Measurements from ENCODE around the gene HAPLN3.
"Not testable (repeated sequence)": the region's sequence is repeated elsewhere in the genome, so short reads cannot be mapped to it uniquely, and the experiment has no call there.

Gene HAPLN3, protein sequence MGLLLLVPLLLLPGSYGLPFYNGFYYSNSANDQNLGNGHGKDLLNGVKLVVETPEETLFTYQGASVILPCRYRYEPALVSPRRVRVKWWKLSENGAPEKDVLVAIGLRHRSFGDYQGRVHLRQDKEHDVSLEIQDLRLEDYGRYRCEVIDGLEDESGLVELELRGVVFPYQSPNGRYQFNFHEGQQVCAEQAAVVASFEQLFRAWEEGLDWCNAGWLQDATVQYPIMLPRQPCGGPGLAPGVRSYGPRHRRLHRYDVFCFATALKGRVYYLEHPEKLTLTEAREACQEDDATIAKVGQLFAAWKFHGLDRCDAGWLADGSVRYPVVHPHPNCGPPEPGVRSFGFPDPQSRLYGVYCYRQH

DNA sequence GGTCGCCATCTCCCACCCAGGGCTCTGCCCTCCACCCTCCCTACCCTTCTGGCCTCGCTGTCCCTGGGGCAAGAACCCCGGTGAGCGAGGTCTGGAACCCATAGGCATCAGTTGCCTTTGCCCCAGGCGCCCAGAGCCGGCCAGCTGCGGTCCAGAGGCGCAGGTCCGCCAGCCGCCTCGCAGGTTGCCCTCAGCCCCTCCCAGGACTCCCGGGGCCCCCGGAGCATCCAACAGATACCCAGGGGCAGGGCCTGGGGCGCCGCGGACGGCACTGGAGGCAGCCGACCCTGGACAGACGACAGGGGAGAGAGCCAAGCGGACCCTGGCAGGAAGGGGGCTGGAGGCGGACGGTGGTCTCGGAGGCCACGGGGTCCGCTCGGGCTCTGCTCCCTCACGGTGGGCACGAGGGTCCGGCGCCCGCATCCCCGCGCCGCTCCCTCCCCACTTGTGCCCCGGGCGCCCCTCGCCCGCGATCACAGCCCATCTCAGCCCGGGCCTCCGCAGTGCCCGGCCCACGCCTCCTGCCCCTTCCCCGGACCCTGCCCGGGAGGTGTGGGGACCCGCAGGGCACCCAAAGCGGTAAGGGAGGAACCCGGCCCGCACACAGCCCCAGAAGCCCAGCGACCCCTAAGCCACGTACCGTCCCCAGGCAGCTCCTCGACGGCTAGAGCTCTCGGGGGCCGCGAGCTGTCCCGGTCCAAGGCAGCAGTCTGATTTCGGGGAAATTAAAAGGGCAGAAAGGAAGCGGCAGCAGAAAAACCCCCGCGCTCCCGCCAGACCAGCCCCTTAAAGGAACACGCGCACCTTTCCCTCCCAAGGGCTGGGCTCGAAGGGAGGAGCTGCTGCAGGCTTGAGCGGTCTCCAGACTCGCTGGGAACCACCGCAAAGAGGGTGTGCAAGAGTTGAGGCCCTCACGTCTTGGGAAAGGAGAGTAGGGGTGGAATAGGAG lies at the start of gene HAPLN3:
Gene HAPLN3, minus strand, starts transcription at position 726 of the 949 bp plus-strand sequence. CDS start 8,246 bp downstream, outside the sequence.
- peak; percentile 55 to 60 for DNase-seq

DNA sequence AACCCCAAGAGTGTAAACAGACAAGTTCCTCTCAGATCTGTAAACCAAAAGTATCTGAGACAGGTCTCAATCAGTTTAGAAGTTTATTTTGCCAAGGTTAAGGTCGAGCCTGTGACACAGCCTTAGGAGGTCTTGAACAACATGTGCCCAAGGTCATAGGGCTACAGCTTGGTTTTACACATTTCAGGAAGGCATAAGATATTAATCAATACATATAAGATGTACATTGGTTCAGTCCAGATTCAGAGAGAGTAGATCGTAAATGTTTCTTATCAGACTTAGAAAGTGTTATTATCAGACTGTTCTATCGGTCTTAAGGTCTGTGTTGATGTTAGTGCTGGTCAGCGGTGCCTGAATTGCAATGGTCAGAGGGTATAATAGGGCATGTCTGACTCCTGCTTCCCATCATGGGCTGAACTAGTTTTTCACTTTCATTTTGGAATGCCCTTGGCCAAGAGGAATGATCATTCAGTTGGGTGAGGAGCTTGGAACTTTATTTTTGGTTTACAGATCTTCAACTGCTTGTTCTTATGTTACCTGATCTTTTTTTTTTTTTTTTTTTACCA lies 44.8 kb upstream of the HAPLN3 start:
- DNase-seq = no peak

DNA sequence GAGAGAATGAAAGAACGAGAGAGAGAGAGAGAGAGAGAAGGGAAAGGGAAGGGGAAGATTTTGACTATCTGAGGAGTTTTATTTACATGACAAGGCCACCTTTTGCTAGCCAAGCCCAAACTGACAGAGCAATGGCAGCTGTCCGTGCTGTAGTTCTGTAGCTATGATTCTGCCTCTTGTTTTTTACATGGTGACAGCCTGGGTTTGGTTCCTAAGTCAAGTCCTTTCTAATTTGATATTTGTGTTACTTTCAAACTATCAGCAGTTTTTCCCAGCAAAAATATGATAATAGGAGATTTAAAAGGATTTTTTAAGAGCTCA lies 44.1 kb upstream of the HAPLN3 start:
- DNase-seq = no peak

DNA sequence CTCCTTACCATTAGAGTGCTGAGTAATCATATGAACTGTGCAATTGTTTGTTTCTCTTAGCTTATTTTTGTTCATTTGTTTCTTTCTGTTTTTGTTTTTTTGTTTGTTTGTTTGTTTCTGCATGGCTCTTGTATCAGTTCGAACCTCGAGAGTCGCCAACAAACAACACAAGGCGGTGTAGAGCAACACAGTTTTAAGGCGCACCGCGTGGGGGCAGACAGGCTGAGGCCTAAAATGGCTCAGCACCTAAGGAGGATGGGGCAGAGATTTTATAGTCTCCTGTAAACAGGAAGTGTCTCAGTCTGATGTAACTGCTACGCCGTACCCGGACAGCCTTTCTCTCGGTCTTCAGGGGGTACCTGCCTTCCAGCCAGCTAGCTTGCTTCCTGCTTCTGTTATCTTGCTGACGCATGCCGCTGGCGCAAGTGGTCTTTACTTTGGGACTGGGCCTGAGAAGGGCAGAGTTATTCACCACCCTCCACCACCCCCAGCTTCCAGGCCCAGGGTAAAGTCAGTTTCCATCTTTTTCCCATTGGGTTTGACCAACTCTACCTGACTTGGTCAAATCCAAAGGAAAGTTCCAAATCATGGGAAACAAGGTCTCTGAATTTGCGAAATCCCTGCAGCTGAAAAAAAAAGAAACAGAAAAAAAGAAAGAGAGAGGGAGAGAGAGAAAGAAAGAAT lies 43.6 kb upstream of the HAPLN3 start:
- no peak for DNase-seq

DNA sequence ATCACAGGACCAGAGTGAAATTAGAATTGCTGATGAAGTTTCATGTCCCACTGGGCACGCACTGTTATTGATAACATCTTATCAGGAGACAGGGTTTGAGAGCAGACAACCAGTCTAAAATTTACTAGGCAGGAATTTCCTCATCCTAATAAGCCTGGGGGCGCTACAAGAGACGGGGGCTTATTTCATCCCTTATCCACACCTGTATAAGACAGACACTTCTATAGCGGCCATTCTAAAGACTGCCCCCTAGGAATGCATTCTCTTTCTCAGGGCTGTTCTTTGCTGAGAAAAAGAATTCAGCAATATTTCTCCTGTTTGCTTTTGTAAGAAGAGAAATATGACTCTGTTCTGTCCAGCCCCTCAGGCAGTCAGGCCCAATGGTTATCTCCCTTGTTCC lies 39.1 kb upstream of the HAPLN3 start:
- DNase-seq = not testable (repeated sequence)

DNA sequence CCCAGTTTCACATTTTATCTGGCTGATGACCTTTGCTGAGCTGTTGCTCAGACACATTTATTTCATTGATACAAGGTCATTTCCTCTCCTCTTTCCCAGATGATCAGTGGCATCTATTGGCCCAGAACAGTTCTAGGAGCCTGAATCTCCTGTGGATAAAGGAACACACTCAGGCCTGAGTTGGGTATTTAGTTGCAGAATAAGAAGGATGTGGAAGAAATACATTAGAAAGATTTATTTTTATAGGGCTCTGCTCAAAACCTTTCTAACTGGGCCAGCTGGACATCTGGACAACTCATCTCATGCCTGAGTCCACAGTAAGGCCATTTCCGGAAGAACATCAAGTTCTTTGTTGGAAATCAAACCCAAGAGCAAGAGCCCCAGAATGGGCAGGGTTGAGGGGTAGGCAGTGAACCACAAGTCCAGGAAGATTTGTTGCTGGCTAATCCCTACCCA lies 37.6 kb upstream of the HAPLN3 start:
- DNase-seq = no peak

DNA sequence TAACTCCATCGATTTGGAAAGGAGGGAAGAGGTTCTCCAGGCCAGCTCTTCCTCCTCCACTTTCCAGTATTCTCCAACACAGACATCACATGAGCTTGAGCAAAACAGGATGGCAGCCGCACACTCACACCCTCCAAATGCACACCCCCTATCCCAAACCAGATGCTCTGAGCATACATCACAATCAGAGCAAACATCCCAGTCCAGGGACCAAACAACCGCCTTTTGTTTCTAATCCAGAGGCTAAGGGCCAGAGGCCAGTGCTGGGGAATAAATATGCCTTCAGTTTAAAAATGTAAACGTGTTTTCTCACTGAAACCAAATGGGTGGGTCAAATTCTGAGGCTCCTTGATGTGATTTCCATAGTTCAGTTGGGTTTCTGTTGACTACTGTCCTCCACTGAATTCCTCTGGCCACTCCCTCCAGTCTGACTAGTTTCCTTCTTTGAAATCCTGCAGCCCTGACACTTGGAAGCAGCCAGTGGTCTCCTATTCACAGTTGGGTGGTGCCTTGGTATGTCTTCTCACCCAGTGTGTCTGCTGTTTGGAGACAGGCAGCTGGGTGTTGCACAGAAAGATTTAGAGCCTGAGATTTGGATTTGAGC lies 37.0 kb upstream of the HAPLN3 start:
- no peak for DNase-seq

DNA sequence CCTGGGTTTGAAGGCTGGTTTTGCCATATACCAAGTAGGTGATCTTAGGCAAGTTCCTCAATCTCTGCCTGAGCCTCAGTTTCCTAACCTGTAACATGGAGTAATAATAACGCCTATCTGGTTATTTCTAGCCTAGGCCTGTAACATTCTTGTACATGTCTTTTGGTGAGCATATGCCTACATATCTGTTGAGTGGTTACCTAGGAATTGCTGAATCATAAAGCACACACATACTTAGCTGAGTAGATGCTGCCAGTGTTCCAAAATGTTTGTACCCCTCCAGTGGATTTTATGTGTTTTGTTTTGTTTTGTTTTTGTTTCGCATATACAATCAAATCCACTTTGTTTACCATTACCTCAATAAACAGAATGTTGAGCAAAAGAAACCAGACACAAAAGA lies 35.2 kb upstream of the HAPLN3 start:
- DNase-seq = no peak

DNA sequence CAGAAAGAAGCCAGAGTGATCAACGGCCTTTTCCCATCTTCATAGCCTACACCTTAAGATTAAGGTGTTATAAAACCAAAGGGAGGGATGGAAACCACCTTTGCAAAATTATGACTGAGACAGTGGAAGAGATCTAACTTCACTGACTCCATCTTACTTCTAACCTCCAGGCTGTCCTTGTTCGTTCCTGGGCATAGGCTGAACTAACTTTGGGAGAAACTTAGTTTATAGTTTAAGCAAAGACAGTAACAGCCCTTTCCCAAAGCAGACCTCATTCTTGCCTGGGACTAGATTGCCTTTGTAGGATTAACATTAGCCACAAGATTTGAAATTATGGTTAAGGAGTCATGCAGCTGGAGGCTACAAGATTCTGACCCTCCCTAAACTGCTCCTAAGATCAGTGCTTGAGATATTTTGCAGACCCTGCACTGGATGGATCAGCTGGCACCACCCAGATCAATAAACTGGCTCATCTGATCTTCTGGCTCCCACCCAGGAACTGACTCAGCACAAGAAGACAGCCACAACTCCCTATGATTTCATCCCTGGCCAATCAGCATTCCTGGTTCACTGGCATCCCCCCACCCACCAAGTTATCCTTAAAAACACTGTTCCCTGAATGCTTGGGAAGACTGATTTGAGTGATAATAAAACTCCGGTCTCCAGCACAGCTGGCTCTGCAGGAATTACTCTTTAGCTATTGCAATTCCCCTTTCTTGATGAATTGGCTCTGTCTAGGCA lies 34.2 kb upstream of the HAPLN3 start:
- DNase-seq = not testable (repeated sequence)

DNA sequence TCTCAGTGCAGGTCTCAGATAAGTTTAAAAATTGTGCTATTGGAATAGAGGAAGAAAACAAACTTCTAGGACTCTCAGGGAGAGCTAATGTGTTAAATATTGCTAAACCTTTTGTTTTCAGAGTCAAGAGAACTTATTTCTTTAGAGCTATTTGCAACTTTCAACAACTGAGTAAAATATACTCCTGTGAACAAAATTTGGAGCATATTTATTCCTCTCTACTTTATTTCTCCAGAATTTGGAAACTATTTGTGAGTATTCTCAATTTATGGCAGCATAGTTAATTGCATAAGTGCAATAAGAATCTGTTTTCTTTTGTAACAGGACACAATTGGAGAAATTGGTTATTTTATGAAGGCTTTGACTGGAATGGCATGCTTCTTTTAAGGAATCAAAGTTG lies 32.8 kb upstream of the HAPLN3 start:
- DNase-seq = not testable (repeated sequence)

DNA sequence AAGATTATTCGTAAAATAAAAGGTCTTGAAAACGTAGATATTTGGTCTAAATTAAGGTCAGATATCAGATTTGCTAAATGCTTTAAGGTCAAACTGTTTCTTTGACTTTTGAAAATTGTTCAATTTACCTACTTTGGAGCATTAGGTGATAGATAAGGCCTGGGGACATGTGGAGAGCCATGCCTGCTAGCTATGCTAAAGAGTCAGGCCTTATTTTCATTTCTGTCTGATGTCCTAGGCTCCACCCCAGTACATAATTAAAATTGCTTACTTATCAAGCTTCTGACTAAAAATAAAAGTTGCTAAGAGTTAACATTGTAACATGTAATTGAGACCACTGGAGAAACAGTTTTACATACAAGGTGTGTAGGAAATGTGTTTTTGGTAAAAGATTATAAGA lies 30.3 kb upstream of the HAPLN3 start:
- not testable (repeated sequence) for DNase-seq

DNA sequence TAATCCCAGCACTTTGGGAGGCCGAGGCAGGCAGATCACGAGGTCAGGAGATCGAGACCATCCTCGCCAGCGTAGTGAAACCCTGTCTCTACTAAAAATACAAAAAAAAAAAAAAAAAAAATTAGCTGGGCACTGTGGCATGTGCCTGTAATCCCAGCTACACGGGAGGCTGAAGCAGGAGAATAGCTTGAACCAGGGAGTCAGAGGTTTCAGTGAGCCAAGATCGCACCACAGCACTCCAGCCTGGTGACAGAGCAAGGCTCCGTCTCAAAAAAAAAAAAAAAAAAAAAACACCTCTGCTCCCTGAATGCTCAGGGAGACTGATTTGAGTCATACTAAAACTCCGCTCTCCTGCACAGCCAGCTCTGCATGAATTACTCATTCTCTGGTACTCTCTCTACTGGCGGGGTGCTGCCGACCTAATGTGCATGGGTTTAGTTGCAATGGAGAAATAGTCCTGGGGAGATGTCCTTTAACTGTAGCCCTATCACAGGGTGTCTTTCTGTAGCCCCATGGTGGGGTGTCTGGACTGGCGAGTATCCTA lies 25.6 kb upstream of the HAPLN3 start:
- peak in 1 of 2 donors; percentile 40 for DNase-seq

DNA sequence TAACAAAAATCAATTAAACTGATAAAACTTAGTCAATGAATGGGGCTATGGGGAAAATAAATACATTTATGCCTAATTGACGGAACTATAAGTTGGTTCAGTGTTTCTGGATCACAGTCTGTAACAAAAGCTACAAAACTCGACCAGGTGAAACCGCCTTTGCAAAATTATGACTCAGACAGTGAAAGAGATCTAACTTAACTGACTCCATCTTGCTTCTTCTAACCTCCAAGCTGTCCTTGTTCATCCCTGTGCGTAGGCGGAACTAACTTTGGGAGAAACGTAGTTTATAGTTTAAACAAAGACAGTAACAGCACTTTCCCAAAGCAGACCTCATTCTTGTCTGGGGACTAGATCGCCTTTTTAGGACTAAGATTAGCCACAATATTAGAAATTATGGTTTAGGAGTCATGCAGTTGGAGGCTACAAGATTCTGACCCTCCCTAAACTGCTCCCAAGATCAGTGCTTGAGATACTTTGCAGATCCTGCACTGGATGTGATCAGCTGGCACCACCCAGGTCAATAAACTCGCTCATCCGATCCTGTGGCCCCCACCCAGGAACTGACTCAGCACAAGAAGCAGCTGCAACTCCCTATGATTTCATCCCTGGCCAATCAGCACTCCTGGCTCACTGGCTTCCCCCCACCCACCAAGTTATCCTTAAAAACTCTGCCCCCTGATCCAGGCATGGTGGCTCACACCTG lies 25.0 kb upstream of the HAPLN3 start:
- no peak for DNase-seq

DNA sequence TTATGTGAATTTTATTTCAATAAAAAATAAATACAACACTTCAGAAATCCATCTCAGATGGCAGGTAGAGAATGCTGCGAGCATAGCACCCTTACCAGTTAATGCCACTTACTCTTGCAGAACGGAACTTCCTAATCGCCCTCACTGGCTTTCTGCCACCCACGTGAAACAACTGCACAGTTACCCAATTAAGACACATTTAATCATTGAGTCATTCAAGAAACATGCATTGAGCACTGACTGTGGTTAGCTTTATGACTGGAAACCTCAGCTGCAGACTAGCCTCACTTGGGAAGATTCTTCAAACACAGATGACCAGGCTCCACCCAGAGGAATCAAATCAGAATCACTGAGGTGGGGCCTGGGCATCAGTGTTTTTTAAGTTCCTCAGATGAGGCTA lies 23.4 kb upstream of the HAPLN3 start:
- DNase-seq = peak in 1 of 2 donors; percentile 31

DNA sequence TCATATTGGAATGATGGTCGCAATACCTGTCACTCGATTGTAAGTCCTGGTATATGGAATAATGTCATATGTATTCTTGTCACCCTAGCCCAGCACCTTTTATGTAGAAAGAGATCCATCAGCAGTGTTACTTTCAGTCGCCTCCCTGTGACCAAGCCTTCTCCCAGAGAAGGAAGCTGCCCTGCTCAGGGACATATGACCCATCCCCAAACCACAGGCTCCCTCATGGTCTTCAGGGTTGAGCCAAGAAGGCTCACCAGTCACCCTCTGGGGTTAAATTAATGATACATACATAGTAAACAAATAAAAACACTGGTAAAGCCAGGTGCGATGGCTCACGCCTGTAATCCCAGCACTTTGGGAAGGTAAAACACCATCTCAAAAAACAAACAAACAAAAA lies 22.4 kb upstream of the HAPLN3 start:
- DNase-seq = no peak

DNA sequence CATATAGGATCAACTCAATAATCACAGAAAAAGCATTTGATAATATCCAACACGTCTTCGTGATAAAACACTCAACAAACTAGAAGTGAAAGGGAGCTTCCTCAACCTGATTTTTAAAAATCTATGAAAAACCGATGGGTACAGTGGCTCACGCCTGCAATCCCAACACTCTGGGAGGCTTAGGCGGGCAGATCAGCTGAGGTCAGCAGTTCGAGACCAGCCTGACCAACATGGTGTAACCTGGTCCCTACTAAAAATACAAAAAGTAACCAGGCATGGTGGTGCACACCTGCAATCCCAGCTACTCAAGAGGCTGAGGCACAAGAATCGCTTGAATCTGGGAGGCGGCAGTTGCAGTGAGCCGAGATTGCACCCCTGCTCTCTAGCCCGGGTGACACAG lies 20.0 kb upstream of the HAPLN3 start:
- no peak for DNase-seq

DNA sequence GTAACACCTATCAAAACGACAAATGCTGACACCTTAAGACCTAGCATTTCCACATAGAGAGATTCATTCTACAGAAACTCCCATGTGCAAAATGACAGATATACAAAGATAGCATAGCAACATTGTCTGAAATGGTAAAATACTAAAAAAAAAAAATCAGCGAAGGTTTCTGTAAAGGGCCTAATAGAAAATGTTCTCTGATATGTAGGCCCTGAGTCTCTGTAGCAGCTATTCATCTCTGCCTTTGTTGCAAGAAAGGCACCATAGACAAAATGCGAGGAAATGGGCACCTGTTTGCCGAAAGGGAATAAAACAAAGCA lies 18.5 kb upstream of the HAPLN3 start:
- DNase-seq = no peak

DNA sequence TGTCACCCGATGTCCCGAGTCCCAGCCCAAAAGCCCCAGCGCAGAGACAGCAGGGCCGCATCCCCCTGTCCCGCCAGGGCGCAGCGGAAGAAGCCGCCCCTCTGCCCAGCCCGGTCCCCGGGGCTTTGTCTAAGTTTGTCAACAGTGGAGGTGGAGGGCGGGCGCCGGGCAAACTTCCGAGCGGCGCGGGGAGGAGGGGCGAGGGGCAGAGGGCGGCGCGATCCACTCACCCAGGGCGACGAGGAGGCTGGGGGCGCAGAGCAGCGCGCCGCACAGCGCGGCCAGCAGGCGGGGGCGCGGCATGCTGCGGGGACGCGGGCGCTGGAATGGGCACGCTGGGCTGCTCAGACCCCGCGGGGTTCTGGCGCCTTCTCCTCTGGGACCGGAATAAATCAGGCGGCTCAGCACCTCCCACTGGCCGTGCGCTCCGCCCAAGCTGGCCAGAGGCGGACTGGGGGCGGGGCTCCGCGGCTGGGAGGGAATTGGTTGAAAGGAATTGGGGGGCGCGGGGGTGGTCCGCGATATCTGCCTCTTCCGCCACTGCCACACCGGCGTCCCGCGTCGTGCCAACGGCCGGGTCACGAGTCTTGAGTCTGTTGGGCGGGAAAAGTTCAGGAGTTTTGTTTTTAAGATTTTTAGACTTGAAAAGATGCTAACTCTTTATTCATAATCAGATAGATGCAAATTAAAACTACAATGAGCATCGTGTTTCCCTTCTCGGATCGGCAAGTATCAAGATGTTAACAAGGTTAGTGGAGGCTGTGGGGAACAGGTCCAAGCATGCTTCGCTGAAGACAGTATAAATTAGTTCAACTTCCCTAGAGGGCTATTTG lies 17.9 kb upstream of the HAPLN3 start, which contains the start of gene MFGE8:
Gene MFGE8, minus strand, starts transcription at position 363 of the 833 bp plus-strand sequence. Its CDS starts 60 bp downstream, at position 303.
- DNase-seq = peak; percentile 52 to 55

DNA sequence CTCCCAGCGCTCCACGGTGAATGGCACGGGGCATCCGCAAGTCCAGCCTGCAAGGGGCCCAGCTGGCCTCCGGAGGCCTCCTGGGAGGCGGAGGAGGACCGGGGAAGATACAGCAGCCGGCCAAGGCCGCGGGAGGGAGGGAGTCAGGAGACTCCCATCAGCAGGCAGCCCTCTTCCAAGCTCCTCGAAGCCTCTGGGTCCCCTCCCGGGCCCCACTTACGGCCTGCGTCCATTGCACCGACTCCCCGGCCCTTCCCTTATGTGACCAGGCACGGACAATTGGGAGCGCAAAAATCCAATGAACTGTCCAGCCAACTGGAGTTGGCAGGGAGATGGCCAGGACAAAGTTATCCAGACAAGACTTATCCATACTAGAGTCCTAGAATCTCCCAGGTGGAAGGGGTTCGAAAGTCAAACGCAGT lies 17.2 kb upstream of the HAPLN3 start:
- no peak for DNase-seq

DNA sequence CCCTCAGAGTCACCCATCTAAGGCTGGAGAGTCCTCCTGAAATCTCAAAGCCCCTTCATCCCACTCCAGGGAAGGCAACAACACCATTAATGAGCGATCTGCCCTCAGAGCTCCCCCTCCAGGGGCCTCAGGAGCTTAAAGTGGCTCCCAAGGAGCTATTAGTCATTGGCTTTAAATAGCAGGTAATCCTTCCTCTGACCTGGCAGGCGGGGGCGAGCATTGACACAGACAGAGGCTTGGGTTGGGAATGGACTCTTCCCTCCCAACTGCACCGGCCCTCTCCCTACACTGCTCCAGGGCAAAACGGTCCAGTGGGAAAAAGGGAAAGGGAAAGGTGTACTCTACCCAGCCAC lies 16.4 kb upstream of the HAPLN3 start:
- DNase-seq = no peak

All from stimulated activated CD4-positive, alpha-beta T cell treated with anti-CD3 and anti-CD28 coated beads, Interleukin-2, amount 100 ng/mL, for 48 hours (primary cell).